Ectodermal cell (in vitro differentiated cells): ENCODE results near the gene PDE6B.
"Not testable (repeated sequence)": the region's sequence is repeated elsewhere in the genome, so short reads cannot be mapped to it uniquely, and the experiment has no call there.

ENCODE experiments used
- H3K27ac ChIP-seq: 2 replicates; pipeline ENCODE4 v1.7.0; 2013; ENCODE audit warnings: mild to moderate bottlenecking, low read depth, low read length; ENCODE audit not compliant: insufficient read depth, poor library complexity, severe bottlenecking
- H3K27me3 ChIP-seq: 2 replicates; pipeline ENCODE4 v1.7.0; 2013; ENCODE audit warnings: mild to moderate bottlenecking, low read length; ENCODE audit not compliant: insufficient read depth, control insufficient read depth, poor library complexity, severe bottlenecking
- H3K36me3 ChIP-seq: one replicate; pipeline ENCODE4 v1.7.0; 2013; ENCODE audit warnings: low read length; ENCODE audit not compliant: control insufficient read depth, insufficient read depth
- H3K4me1 ChIP-seq: one replicate; pipeline ENCODE4 v1.7.0; 2013; ENCODE audit warnings: low read length; ENCODE audit not compliant: control insufficient read depth, insufficient read depth
- H3K4me3 ChIP-seq: 2 replicates; pipeline ENCODE4 v1.7.0; 2013; ENCODE audit warnings: low read depth, low read length, control low read depth; ENCODE audit not compliant: insufficient read depth
- H3K9me3 ChIP-seq: 2 replicates; pipeline ENCODE4 v1.7.0; 2013; ENCODE audit warnings: mild to moderate bottlenecking, low read length, moderate library complexity; ENCODE audit not compliant: control insufficient read depth
- WGBS, 2 experiments: methylation state at CpG; one replicate each; pipeline ENCODE4 v1.1.7; 2013; ENCODE audit warnings: missing lambda C conversion rate in 2 of 2; 5-methylcytosine and 5-hydroxymethylcytosine counted together

Gene PDE6B

DNA sequence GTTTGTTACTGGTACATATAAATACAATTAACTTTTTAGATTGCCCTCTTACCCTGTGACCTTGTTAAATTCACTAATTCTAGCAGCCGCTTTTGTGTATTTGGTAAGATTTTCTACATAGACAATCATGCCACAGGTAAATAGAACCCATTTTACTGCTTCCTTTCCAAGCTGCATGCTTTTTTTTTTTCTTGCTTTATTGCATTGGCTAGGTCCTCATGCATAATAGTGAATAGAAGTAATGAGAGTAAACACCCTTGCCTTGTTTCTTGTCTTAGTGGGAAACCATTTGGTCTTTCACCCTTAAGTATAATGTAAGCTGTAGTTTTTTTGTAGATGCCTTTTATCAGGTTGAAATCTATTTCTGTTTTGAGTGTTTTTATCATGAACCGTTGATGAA, 41.6 kb upstream of the PDE6B start:
- Histone ChIP-seq H3K4me1 (no peaks in the 10 kb centered on the region), H3K27ac (no peak overlapping the region), H3K4me3 (no peak overlapping the region), H3K27me3 (peaks cover 28% of the 10 kb centered on the region), H3K36me3 (no peaks in the 10 kb centered on the region), H3K9me3 (no peaks in the 10 kb centered on the region)
- WGBS, 2 experiments, result 89 to 92% methylated on average over 1 to 2 of the region's 2 CpGs

- H3K4me3 ChIP-seq, result no peak overlapping the region
- H3K36me3 ChIP-seq, result no peaks in the 10 kb centered on the region
- WGBS, 2 experiments, result 91 to 94% methylated on average over 25 of the region's 25 CpGs
- H3K27ac ChIP-seq, result no peak overlapping the region
- H3K27me3 ChIP-seq, result no peaks in the 10 kb centered on the region
- H3K4me1 ChIP-seq, result peaks cover under 1% of the 10 kb centered on the region
- H3K9me3 ChIP-seq, result no peaks in the 10 kb centered on the region
Observed at GRCh38 chr4:587671-588350, 37.6 kb upstream of the PDE6B start.

DNA sequence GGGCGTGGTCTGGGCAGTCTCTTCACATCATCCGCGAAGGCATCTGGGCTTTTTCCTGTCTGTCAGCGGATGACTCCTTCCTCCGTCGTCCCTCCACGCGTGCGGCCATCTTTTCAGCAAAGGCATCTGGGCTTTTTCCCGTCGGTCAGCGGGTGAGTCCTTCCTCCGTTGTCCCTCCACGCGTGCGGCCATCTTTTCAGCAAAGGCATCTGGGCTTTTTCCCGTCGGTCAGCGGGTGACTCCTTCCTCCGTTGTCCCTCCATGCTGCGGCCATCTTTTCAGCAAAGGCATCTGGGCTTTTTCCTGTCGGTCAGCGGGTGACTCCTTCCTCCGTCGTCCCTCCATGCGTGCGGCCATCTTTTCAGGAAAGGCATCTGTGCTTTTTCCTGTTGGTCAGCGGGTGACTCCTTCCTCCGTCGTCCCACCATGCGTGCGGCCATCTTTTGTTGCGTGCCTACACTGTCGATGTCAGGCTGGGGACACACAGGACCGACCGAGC, 37.0 kb upstream of the PDE6B start:
- Histone ChIP-seq H3K4me3 (no peak overlapping the region), H3K27ac (no peak overlapping the region), H3K27me3 (no peaks in the 10 kb centered on the region), H3K9me3 (no peaks in the 10 kb centered on the region), H3K4me1 (peaks cover 4% of the 10 kb centered on the region), H3K36me3 (no peaks in the 10 kb centered on the region)
- 92 to 93% methylated on average over 36 of the region's 36 CpGs for WGBS, 2 experiments

DNA sequence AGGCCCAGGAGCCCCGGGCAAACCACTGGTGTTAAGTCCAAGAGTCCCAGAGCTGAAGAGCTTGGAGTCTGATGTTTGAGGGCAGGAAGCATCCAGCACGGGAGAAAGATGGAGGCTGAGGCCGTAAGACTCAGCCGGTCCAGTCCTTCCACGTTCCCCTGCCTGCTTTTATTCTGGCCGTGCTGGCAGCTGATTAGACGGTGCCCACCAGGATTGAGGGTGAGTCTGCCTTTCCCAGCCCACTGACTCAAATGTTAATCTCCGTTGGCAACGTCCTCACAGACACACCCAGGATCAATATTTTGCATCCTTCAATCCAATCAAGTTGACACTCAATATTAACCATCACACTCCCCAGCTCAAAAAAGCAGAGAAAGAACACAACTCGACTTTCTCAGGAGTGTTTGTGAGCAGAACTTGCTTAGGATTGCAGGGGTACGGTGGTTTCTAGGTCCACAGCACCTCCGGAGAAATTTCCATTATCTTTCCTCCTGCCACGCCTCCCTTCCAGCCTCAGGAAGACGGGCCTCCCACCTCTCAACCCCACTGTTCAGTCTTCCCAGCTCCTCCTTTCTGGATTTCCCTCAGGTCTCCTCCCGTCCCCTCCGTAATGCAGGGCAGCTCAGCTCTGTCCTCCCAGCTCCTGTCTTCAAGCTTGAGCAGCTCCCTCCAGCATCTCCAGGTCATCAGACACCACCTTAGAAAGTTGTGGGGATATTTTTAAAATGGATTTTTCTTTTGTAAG, 36.0 kb upstream of the PDE6B start:
- no peaks in the 10 kb centered on the region for H3K27me3 ChIP-seq
- H3K4me3 ChIP-seq, result no peak overlapping the region
- H3K36me3 ChIP-seq, result no peaks in the 10 kb centered on the region
- no peak overlapping the region for H3K27ac ChIP-seq
- H3K9me3 ChIP-seq, result no peaks in the 10 kb centered on the region
- WGBS, 2 experiments, result 88 to 90% methylated on average over 16 of the region's 16 CpGs
- H3K4me1 ChIP-seq, result peaks cover 4% of the 10 kb centered on the region

DNA sequence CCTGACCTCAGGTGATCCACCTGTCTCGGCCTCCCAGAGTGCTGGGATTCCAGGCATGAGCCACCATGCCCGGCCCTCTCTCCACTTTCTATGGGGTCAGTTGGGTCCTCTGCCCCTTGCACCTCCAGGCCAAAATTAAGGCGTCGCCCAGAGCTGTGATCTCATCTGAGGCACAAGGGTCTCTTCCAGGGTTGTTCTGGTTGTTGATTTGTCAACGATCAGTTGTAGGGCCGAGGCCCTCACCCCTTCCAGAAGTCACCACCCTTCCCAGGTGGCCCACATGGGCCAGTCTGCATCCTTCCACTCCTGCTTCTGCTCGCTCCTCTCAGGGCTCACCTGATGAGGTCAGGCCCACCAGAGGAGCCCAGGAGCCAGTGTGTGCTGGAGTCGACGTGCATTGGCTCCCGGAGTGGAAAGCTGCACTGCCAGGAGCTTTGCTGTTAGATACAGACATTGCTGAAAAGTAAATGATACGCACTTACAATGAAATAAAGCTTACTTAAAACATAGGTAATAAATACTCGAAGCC, 35.0 kb upstream of the PDE6B start:
- Histone ChIP-seq H3K27me3 (no peaks in the 10 kb centered on the region), H3K36me3 (no peaks in the 10 kb centered on the region), H3K4me1 (peaks cover 4% of the 10 kb centered on the region), H3K9me3 (no peaks in the 10 kb centered on the region), H3K4me3 (no peak overlapping the region), H3K27ac (no peak overlapping the region)
- WGBS, 2 experiments, result 92 to 93% methylated on average over 11 of the region's 12 CpGs

DNA sequence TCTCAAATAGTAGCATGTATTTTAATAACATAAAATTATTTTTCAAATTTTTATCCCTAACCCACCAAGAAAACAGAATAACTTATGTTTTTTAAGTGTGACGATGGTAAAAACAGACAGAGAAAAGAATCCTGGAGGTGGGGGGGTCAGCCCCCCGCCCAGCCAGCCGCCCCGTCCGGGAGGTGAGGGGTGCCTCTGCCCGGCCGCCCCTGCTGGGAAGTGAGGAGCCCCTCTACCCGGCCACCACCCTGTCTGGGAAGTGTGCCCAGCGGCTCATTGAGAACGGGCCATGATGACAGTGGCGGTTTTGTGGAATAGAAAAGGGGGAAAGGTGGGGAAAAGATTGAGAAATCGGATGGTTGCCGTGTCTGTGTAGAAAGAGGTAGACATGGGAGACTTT, 33.2 kb upstream of the PDE6B start:
- not testable (repeated sequence) for H3K4me1 ChIP-seq, H3K4me3 ChIP-seq, H3K27ac ChIP-seq, H3K36me3 ChIP-seq, H3K9me3 ChIP-seq, H3K27me3 ChIP-seq
- WGBS, 2 experiments, result 86 to 90% methylated on average over 11 to 13 of the region's 13 CpGs

DNA sequence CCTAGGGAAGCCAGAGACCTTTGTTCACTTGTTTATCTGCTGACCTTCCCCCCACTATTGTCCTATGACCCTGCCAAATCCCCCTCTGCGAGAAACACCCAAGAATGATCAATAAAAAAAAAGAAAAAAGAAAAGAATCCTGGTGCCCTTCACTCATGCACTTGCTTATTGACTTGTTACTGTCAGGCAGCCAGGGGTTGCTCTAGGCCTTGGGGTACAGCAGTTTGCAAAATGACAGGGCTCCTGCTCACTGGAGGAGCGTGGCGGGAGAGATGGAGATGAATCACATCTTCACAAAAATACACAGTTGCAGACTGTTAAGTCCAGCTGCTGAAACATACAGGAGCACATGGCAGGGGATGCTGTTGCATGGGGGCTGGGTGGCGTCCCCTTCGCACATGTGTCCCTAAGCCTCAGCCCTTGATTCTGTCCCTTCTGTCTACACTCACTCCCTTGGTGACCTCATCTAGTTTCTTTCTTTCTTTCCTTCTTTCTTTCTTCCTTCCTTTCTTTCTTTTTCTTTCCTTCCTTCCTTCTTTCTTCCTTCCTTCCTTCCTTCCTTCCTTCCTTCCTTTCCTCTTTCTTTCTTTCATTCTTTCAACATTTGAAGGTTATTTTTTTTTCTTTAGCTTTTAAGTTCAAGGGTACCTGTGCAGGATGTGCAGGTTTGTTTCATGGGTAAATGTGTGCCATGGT, 32.4 kb upstream of the PDE6B start:
- Histone ChIP-seq H3K4me3 (no peak overlapping the region), H3K36me3 (no peaks in the 10 kb centered on the region), H3K4me1 (peaks cover 4% of the 10 kb centered on the region), H3K27me3 (no peaks in the 10 kb centered on the region), H3K27ac (no peak overlapping the region), H3K9me3 (no peaks in the 10 kb centered on the region)
- 79 to 89% methylated on average over 4 to 5 of the region's 5 CpGs for WGBS, 2 experiments

DNA sequence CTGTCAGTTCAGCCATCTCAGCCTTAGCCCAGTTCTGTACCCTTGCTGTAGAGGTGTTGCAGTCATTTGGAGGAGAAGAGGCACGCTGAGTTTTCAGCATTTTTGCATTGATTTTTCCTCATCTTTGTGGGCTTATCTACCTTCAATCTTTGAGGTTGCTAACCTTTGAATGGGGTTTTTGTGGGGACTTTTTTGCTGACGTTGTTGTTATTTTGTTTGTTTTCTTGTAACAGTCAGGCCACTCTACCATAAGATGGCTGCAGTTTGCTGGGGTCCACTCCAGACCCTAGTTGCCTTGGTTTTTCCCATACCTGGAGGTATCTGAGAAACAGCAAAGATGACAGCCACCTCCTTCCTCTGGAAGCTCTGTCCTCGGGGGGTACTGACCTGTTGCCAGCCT, 26.4 kb upstream of the PDE6B start:
- no peaks in the 10 kb centered on the region for H3K4me1 ChIP-seq
- H3K27ac ChIP-seq, result no peak overlapping the region
- WGBS, 2 experiments, result 85 to 96% methylated on average over 3 of the region's 3 CpGs
- no peak overlapping the region for H3K4me3 ChIP-seq
- H3K27me3 ChIP-seq, result no peaks in the 10 kb centered on the region
- no peaks in the 10 kb centered on the region for H3K36me3 ChIP-seq
- H3K9me3 ChIP-seq, result no peaks in the 10 kb centered on the region

DNA sequence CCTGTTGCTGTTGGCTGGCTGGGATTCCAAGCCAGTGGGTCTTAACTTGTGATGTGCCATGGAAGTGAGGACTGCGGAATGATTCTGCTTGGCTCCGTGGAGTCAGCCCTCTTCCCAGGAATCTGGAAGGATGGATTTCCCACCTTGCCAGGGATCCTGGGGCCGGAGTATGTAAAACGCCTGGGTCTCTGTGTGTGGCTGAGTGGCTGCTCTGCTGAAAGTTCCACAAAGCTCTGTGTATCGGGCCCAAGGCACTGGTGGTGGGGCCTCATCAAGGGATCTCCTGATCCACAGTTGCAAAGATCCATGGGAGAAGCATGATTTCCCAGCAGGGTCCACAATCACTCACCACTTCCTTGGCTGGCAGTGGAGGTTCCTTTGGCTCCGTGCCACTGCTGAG, 25.2 kb upstream of the PDE6B start:
- WGBS, 2 experiments, result 90 to 94% methylated on average over 6 of the region's 6 CpGs
- H3K27me3 ChIP-seq, result no peaks in the 10 kb centered on the region
- H3K36me3 ChIP-seq, result no peaks in the 10 kb centered on the region
- H3K9me3 ChIP-seq, result no peaks in the 10 kb centered on the region
- no peak overlapping the region for H3K27ac ChIP-seq
- H3K4me1 ChIP-seq, result no peaks in the 10 kb centered on the region
- no peak overlapping the region for H3K4me3 ChIP-seq
